ENCODE data around the gene SIPA1. TPM values are rescaled to one million over a fixed set of nuclear protein-coding genes. Genes with fewer than 3 reads are reported as not detected.
"Not testable (repeated sequence)": the region's sequence is repeated elsewhere in the genome, so short reads cannot be mapped to it uniquely, and the experiment has no call there.

Gene SIPA1
- total and polyA plus RNA-seq, 9 of the 15 experiments (the other 6 are each of a cell fraction or from before 2014, with no cell fraction given): 0.25 to 85.8 (median 16.8) TPM

DNA sequence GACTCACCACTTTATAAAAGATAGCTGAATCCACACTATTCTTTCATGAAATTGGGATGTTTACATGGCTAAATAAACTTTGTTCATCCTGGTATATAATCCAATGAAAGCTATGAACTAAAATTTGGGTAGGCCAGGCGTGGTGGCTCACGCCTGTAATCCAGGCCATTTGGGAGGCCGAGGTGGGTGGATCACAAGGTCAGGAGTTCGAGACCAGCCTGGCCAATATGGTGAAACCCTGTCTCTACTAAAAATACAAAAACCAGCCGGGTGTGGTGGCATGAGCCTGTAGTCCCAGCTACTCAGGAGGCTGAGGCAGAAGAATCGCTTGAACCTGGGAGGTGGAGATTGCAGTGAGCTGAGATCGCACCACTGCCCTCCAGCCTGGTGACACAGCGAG lies 53.9 kb downstream of the SIPA1 start:
- Histone ChIP-seq H3K27ac (ENCODE audit: extremely low read depth, low read depth, low read length) (peak overlapping the region; percentile 82; the same call in 2 of the 3 replicates), H2AFZ (ENCODE audit: low read depth, low read length) (peak overlapping the region; percentile 96), H3K9ac (ENCODE audit: insufficient read depth in 1 of 2, low read depth in 2 of 2, low read length in 2 of 2) (peak overlapping the region in 1 of 2 experiments; percentile 60; a peak in 2 of 4 replicates), H3K4me1 (replicated peaks in 1 of 2; ENCODE audit: control insufficient read depth in 2 of 2, insufficient read depth in 2 of 2, low read length in 2 of 2) (peaks cover 8 to 14% of the 10 kb centered on the region in 2 experiments; a peak in 3 of 5 replicates)
- H3K4me2 ChIP-seq (ENCODE audit: insufficient read depth, low read length); H3K36me3 ChIP-seq (ENCODE audit: control insufficient read depth, insufficient read depth, low read length); intact Hi-C loops (cut with micrococcal nuclease); H3K9me3 ChIP-seq (replicated peaks; ENCODE audit: control insufficient read depth, insufficient read depth, low read depth, low read length); in situ Hi-C loops (cut with MboI); H3K9me1 ChIP-seq (ENCODE audit: control insufficient read depth, insufficient read depth, low read length); FAIRE-seq; DNase-seq (ENCODE audit: extremely low read depth in 1 of 4, low spot score in 3 of 4); H3K79me2 ChIP-seq (ENCODE audit: control insufficient read depth, insufficient read depth, low read length); H3K27me3 ChIP-seq (ENCODE audit: control insufficient read depth in 2 of 2, insufficient read depth in 2 of 2, low read length in 2 of 2); H4K20me1 ChIP-seq (replicated peaks; ENCODE audit: control insufficient read depth, insufficient read depth, low read length); BruUV-seq (replicated peaks); H3K4me3 ChIP-seq: not testable (repeated sequence)
- POLR2A ChIA-PET: interaction anchor here (0.6 to 1.4 kb wide), 7 partner anchors 9 to 300 kb away, joined by 3 to 4 read pairs (median 3); partner anchors contain the start of genes RELA and RNASEH2C
- peak; percentile 39 for ATAC-seq
- CTCF ChIA-PET (ENCODE audit: low intra/inter-chr PET ratio): interaction anchor here (1.1 kb wide), 1 partner anchor 297 kb away, joined by 3 read pairs; no protein-coding TSS in a partner anchor
- 57% methylated on average over 8 of the region's 8 CpGs for WGBS (ENCODE audit: insufficient coverage, low coverage, missing lambda C conversion rate)
- TF ChIP-seq ZNF316 (IDR thresholded peaks at IDR 0.05): 0 out of 2 replicates have a peak, but pooled peaks have one; percentile 24
- TF ChIP-seq SMARCA5 (IDR thresholded peaks at IDR 0.05): peak; percentile 64; the same call in 1 of the 2 replicates
- TF ChIP-seq BCOR (IDR thresholded peaks at IDR 0.05): peak; percentile 81; the same call in 1 of the 2 replicates
- 0 out of 2 replicates have a peak, but pooled peaks have one; percentile 36 for TF ChIP-seq EP400 (IDR thresholded peaks at IDR 0.05)
- TF ChIP-seq ADNP (tag; IDR thresholded peaks at IDR 0.05): peak; percentile 41; the same call in 1 of the 2 replicates
- peak; percentile 41; the same call in 1 of the 2 replicates for TF ChIP-seq EGR1 (conservative IDR thresholded peaks at IDR 0.05)
- TF ChIP-seq ZNF584 (CRISPR knock-in tag; IDR thresholded peaks at IDR 0.05; ENCODE audit: low read depth): peak; percentile 17; the same call in 1 of the 2 replicates
- TF ChIP-seq ZKSCAN8 (CRISPR knock-in tag; IDR thresholded peaks at IDR 0.05): 0 out of 2 replicates have a peak, but pooled peaks have one; percentile 41
- TF ChIP-seq KDM1A (IDR thresholded peaks at IDR 0.05): peak; percentile 43 to 56; a peak in 3 of 4 replicates
